ENCODE results near the gene BHLHE23.
A peak's percentile ranks its signal among the peaks of the same experiment; 100 is the strongest.

BHLHE23 gene

DNA sequence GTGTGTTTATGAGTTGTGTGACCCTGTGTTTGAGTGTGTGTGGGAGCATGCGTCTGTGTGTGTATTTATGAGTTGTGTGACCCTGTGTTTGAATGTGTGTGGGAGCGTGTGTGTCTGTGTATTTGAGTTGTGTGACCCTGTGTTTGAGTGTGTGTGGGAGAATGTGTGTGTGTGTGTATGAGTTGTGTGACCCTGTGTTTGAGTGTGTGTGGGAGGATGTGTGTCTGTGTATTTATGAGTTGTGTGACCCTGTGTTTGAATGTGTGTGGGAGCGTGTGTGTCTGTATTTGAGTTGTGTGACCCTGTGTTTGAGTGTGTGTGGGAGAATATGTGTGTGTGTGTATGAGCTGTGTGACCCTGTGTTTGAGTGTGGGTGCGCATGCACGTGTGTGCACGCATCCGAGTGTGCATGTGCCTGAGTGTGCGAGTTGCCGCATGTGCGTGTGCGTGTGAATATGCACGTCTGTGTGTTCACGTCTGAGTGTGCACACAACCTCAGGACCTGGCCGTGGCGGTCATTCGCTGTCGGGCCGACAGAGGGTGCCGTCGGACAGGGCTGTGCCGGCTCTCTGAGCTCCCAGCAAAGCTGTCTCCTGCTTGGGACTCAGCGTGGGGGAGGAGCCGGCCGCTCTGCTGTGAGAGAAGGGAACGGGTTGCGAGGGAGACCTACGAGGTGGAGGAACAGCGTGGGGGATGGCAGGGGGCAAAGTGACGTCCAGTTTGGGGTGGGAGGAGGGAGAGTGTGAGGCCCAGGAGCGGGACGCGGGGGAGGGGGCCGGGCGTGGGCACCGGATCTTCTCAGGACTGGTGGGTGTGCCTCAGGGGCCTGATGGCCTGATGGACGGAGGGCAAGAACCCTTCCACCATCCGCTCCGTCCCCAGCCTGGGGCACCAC is 34.6 kb downstream of the BHLHE23 start:
- Histone ChIP-seq H3K36me3 (ENCODE audit: control insufficient read depth in 1 of 2, insufficient read depth in 2 of 2, low read depth in 1 of 2, low read length in 2 of 2) (peaks cover 0 to 2% of the 10 kb centered on the region in 2 experiments), H3K4me2 (ENCODE audit: low read length, poor library complexity, severe bottlenecking) (peak overlapping the region; percentile 73), H2AFZ (ENCODE audit: low read depth, low read length) (peak overlapping the region; percentile 73), H2BK15ac (ENCODE audit: low read depth, poor library complexity, severe bottlenecking) (peak overlapping the region; percentile 49), H2BK12ac (ENCODE audit: low read length in 2 of 2) (peak overlapping the region in 1 of 2 experiments; percentile 15), H3K9me3 (ENCODE audit: control insufficient read depth, low read length) (no peaks in the 10 kb centered on the region), H3K79me1 (replicated peaks; ENCODE audit: low read length, poor library complexity, severe bottlenecking) (no peaks in the 10 kb centered on the region), H3K27ac (ENCODE audit: low read length, poor library complexity, severe bottlenecking) (no peak overlapping the region), H2BK120ac (ENCODE audit: low read depth, low read length) (no peak overlapping the region), H3K14ac (ENCODE audit: low read length in 2 of 2) (peak overlapping the region in 1 of 2 experiments; percentile 66), H4K8ac (ENCODE audit: low read length) (peak overlapping the region; percentile 61), H4K91ac (ENCODE audit: low read length) (no peak overlapping the region), H3K4me1 (ENCODE audit: control insufficient read depth, insufficient read depth, low read depth, low read length) (peaks cover 9% of the 10 kb centered on the region), H2BK5ac (ENCODE audit: low read depth, low read length, poor library complexity, severe bottlenecking) (no peak overlapping the region), H2AK5ac (ENCODE audit: low read length, severe bottlenecking) (no peak overlapping the region), H3K9ac (ENCODE audit: low read length) (no peak overlapping the region), H3K23ac (ENCODE audit: low read length in 2 of 2) (no peak overlapping the region), H3K18ac (ENCODE audit: low read depth in 1 of 2, low read length in 2 of 2) (no peak overlapping the region), H3K4me3 (ENCODE audit: insufficient read depth in 1 of 2, low read depth in 1 of 2, low read length in 2 of 2) (peak overlapping the region in 1 of 2 experiments; percentile 58), H3K4ac (ENCODE audit: low read depth in 1 of 2, low read length in 2 of 2) (no peak overlapping the region), H3K27me3 (ENCODE audit: control insufficient read depth in 1 of 2, insufficient read depth in 1 of 2, low read length in 2 of 2) (peaks cover 77 to 80% of the 10 kb centered on the region in 2 experiments)
- WGBS, result 3% methylated on average over 32 of the region's 38 CpGs
- DNase-seq, result peak; percentile 80

DNA sequence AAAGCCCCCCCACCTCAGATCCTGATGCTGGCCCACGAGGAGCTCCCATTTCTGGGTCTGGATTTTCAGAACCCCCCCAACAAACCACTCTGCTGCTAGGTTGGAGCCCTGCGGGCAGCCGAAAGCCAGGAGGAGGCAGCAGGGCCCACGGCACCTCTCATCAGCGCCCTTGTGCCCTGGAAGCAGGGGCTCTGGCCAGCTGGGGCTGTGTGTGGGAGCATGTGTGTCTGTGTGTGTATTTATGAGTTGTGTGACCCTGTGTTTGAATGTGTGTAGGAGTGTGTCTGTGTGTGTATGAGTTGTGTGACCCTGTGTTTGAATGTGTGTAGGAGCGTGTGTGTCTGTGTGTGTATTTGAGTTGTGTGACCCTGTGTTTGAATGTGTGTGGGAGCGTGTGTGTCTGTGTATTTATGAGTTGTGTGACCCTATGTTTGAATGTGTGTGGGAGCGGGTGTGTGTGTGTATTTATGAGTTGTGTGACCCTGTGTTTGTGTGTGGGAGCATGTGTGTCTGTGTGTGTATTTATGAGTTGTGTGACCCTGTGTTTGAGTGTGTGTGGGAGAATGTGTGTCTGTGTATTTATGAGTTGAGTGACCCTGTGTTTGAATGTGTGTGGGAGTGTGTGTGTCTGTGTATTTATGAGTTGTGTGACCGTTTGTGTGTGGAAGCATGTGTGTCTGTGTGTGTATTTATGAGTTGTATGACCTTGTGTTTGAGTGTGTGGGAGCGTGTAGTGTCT is 35.4 kb downstream of the BHLHE23 start:
- peaks cover 9% of the 10 kb centered on the region for H3K4me1 ChIP-seq (ENCODE audit: control insufficient read depth, insufficient read depth, low read depth, low read length)
- no peak for DNase-seq
- H2AFZ ChIP-seq (ENCODE audit: low read depth, low read length), result no peak overlapping the region
- H2BK12ac ChIP-seq (ENCODE audit: low read length in 2 of 2), result no peak overlapping the region
- no peaks in the 10 kb centered on the region for H3K79me1 ChIP-seq (replicated peaks; ENCODE audit: low read length, poor library complexity, severe bottlenecking)
- H3K18ac ChIP-seq (ENCODE audit: low read depth in 1 of 2, low read length in 2 of 2), result no peak overlapping the region
- H3K36me3 ChIP-seq (ENCODE audit: control insufficient read depth in 1 of 2, insufficient read depth in 2 of 2, low read depth in 1 of 2, low read length in 2 of 2), result peaks cover 0 to 2% of the 10 kb centered on the region in 2 experiments
- H2AK5ac ChIP-seq (ENCODE audit: low read length, severe bottlenecking), result no peak overlapping the region
- peaks cover 73 to 75% of the 10 kb centered on the region in 2 experiments for H3K27me3 ChIP-seq (ENCODE audit: control insufficient read depth in 1 of 2, insufficient read depth in 1 of 2, low read length in 2 of 2)
- no peak overlapping the region for H3K4me2 ChIP-seq (ENCODE audit: low read length, poor library complexity, severe bottlenecking)
- no peak overlapping the region for H3K27ac ChIP-seq (ENCODE audit: low read length, poor library complexity, severe bottlenecking)
- H4K91ac ChIP-seq (ENCODE audit: low read length), result no peak overlapping the region
- no peak overlapping the region for H2BK5ac ChIP-seq (ENCODE audit: low read depth, low read length, poor library complexity, severe bottlenecking)
- H2BK15ac ChIP-seq (ENCODE audit: low read depth, poor library complexity, severe bottlenecking), result peak overlapping the region; percentile 30
- no peak overlapping the region for H3K23ac ChIP-seq (ENCODE audit: low read length in 2 of 2)
- H3K9ac ChIP-seq (ENCODE audit: low read length), result no peak overlapping the region
- no peaks in the 10 kb centered on the region for H3K9me3 ChIP-seq (ENCODE audit: control insufficient read depth, low read length)
- H2BK120ac ChIP-seq (ENCODE audit: low read depth, low read length), result no peak overlapping the region
- H4K8ac ChIP-seq (ENCODE audit: low read length), result no peak overlapping the region
- no peak overlapping the region for H3K14ac ChIP-seq (ENCODE audit: low read length in 2 of 2)
- no peak overlapping the region for H3K4me3 ChIP-seq (ENCODE audit: insufficient read depth in 1 of 2, low read depth in 1 of 2, low read length in 2 of 2)
- no peak overlapping the region for H3K4ac ChIP-seq (ENCODE audit: low read depth in 1 of 2, low read length in 2 of 2)
- WGBS, result 79% methylated on average over 9 of the region's 10 CpGs

DNA sequence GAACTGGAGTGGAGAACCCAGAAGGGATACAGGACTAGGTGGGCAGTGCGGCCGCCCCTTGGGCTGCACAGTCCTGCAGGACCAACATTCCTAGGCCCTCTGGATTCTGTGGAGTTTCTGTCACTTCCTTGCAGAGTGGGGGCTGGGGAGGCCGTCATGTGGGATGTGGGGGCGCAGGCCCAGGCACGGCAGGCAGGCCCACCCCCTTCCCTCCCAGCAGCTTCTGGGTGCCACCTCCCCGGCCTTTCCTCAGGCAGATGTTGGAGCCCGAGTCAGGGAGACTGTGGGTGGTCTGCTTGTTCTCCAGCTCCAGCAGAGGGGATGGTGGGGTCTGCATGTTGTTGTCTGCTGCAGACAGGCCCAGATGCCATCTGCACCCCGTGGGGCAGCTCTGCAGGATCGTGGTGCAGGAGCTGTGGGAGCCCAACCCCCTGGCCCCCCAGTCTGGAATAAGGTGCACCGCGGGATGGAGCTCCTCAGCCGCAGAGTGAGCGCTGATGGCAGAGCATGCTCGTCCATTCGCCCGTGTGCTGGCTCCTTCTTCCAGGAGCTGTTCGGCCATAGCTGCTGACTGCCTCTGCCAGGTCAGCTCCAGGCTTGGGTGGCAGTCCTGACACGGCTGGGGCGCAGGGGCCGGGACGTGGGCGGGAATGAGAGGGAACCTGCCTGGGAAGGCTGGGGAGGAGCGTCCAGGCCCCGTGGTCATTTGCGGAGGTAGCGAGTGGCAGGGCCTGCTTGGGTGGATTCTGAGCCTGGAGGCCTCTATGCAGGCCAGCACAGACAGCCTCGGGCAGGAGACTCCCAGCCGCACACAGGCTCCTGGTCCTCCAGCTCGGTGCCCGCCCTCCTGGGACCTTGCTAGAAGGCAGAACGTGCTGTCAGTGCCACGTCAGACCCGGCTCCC is 36.2 kb downstream of the BHLHE23 start:
- H3K4ac ChIP-seq (ENCODE audit: low read depth in 1 of 2, low read length in 2 of 2), result no peak overlapping the region
- H2AFZ ChIP-seq (ENCODE audit: low read depth, low read length), result no peak overlapping the region
- no peak overlapping the region for H3K4me3 ChIP-seq (ENCODE audit: insufficient read depth in 1 of 2, low read depth in 1 of 2, low read length in 2 of 2)
- H4K8ac ChIP-seq (ENCODE audit: low read length), result no peak overlapping the region
- H3K4me1 ChIP-seq (ENCODE audit: control insufficient read depth, insufficient read depth, low read depth, low read length), result peaks cover 9% of the 10 kb centered on the region
- H2AK5ac ChIP-seq (ENCODE audit: low read length, severe bottlenecking), result no peak overlapping the region
- no peak overlapping the region for H4K91ac ChIP-seq (ENCODE audit: low read length)
- no peak overlapping the region for H2BK12ac ChIP-seq (ENCODE audit: low read length in 2 of 2)
- peak overlapping the region; percentile 30 for H2BK15ac ChIP-seq (ENCODE audit: low read depth, poor library complexity, severe bottlenecking)
- no peak for DNase-seq
- no peaks in the 10 kb centered on the region for H3K79me1 ChIP-seq (replicated peaks; ENCODE audit: low read length, poor library complexity, severe bottlenecking)
- no peak overlapping the region for H3K4me2 ChIP-seq (ENCODE audit: low read length, poor library complexity, severe bottlenecking)
- no peak overlapping the region for H2BK5ac ChIP-seq (ENCODE audit: low read depth, low read length, poor library complexity, severe bottlenecking)
- H3K27me3 ChIP-seq (ENCODE audit: control insufficient read depth in 1 of 2, insufficient read depth in 1 of 2, low read length in 2 of 2), result peaks cover 66 to 70% of the 10 kb centered on the region in 2 experiments
- H3K9me3 ChIP-seq (ENCODE audit: control insufficient read depth, low read length), result no peaks in the 10 kb centered on the region
- H3K9ac ChIP-seq (ENCODE audit: low read length), result no peak overlapping the region
- WGBS, result 76% methylated on average over 31 of the region's 33 CpGs
- H2BK120ac ChIP-seq (ENCODE audit: low read depth, low read length), result no peak overlapping the region
- H3K36me3 ChIP-seq (ENCODE audit: control insufficient read depth in 1 of 2, insufficient read depth in 2 of 2, low read depth in 1 of 2, low read length in 2 of 2), result peaks cover 0 to 2% of the 10 kb centered on the region in 2 experiments
- no peak overlapping the region for H3K27ac ChIP-seq (ENCODE audit: low read length, poor library complexity, severe bottlenecking)
- H3K14ac ChIP-seq (ENCODE audit: low read length in 2 of 2), result no peak overlapping the region
- H3K18ac ChIP-seq (ENCODE audit: low read depth in 1 of 2, low read length in 2 of 2), result no peak overlapping the region
- no peak overlapping the region for H3K23ac ChIP-seq (ENCODE audit: low read length in 2 of 2)
